WERI-Rb-1 (cell line): ENCODE data around the gene SBNO1.

Experiments used
- DNase-seq: peaks from one replicate; pipeline ENCODE4 v3.0.0-alpha.2; 2020
- H3K27ac ChIP-seq: fragments of 250-450 bp; sonication (Bioruptor Pico); 2 replicates; pipeline ENCODE4 v1.5.1; 2020; ENCODE audit warnings: mild to moderate bottlenecking, moderate library complexity
- H3K27me3 ChIP-seq: fragments of 250-450 bp; sonication (Bioruptor Pico); 2 replicates; pipeline ENCODE4 v1.5.1; 2021; ENCODE audit warnings: mild to moderate bottlenecking, low read depth, moderate library complexity; ENCODE audit not compliant: insufficient read depth, severe bottlenecking
- H3K36me3 ChIP-seq: fragments of 250-450 bp; sonication (Bioruptor Pico); 2 replicates; pipeline ENCODE4 v1.5.1; 2020; ENCODE audit warnings: mild to moderate bottlenecking, moderate library complexity
- H3K4me3 ChIP-seq: 2 replicates; pipeline ENCODE4 v1.5.1; 2011; ENCODE audit warnings: low read depth, mild to moderate bottlenecking, control low read depth, low read length
- H3K9me3 ChIP-seq: fragments of 250-450 bp; sonication (Bioruptor Pico); 2 replicates; pipeline ENCODE4 v1.5.1; 2021; ENCODE audit warnings: mild to moderate bottlenecking, moderate library complexity; ENCODE audit not compliant: severe bottlenecking
- CTCF ChIP-seq: IDR thresholded peaks from 2 replicates; pipeline ENCODE4 v1.5.1; 2011; ENCODE audit warnings: low read depth, mild to moderate bottlenecking, control low read depth, inconsistent platforms, low read length

The SBNO1 gene

GRCh38 chr12:123264642-123265041 lies 100.0 kb downstream of the SBNO1 start:
- Histone ChIP-seq H3K9me3 (no peaks in the 10 kb centered on the region), H3K36me3 (peaks cover 55% of the 10 kb centered on the region), H3K27me3 (no peaks in the 10 kb centered on the region), H3K27ac (no peak overlapping the region), H3K4me3 (no peak overlapping the region)
- TF ChIP-seq CTCF, result peak; percentile 66
- DNase-seq, result peak; percentile 53

- Histone ChIP-seq H3K9me3 (no peaks in the 10 kb centered on the region), H3K4me3 (no peak overlapping the region), H3K36me3 (peaks cover 68% of the 10 kb centered on the region), H3K27ac (no peak overlapping the region), H3K27me3 (no peaks in the 10 kb centered on the region)
- no peak for DNase-seq
- no peak for TF ChIP-seq CTCF
These were observed 101.3 kb downstream of the SBNO1 start for GRCh38 chr12:123263196-123263817.

- peaks cover 86% of the 10 kb centered on the region for H3K36me3 ChIP-seq
- no peak for TF ChIP-seq CTCF
These were observed 103.5 kb downstream of the SBNO1 start for GRCh38 chr12:123261196-123261595.

GRCh38 chr12:123260081-123260480 lies 104.6 kb downstream of the SBNO1 start:
- Histone ChIP-seq H3K36me3 (peaks cover 93% of the 10 kb centered on the region), H3K9me3 (no peaks in the 10 kb centered on the region), H3K27ac (no peak overlapping the region), H3K27me3 (no peaks in the 10 kb centered on the region), H3K4me3 (no peak overlapping the region)
- no peak for DNase-seq
- no peak for TF ChIP-seq CTCF

More at GRCh38 chr12:123261196-123261595, 103.5 kb downstream of the SBNO1 start:
- DNase-seq, result no peak
- Histone ChIP-seq H3K27ac (no peak overlapping the region), H3K9me3 (no peaks in the 10 kb centered on the region), H3K27me3 (no peaks in the 10 kb centered on the region), H3K4me3 (no peak overlapping the region)

- no peak for DNase-seq
- no peaks in the 10 kb centered on the region for H3K9me3 ChIP-seq
- peaks cover 95% of the 10 kb centered on the region for H3K36me3 ChIP-seq
- no peak overlapping the region for H3K4me3 ChIP-seq
- no peak overlapping the region for H3K27ac ChIP-seq
- TF ChIP-seq CTCF, result no peak
- H3K27me3 ChIP-seq, result no peaks in the 10 kb centered on the region
These were observed 106.1 kb downstream of the SBNO1 start for GRCh38 chr12:123258593-123258992.

- TF ChIP-seq CTCF, result no peak
- DNase-seq, result no peak
- Histone ChIP-seq H3K9me3 (peaks cover 3% of the 10 kb centered on the region), H3K27ac (no peak overlapping the region), H3K4me3 (no peak overlapping the region), H3K27me3 (no peaks in the 10 kb centered on the region), H3K36me3 (peaks cover 78% of the 10 kb centered on the region)
These were observed 109.7 kb downstream of the SBNO1 start for GRCh38 chr12:123254853-123255446.
